CD4-positive, alpha-beta memory T cell (primary cell): ENCODE results near the gene RUNX2. TPM values are rescaled to one million over a fixed set of nuclear protein-coding genes. Genes with fewer than 3 reads are reported as not detected.
A peak's percentile ranks its signal among the peaks of the same experiment; 100 is the strongest.

Source experiments
- CTCF ChIA-PET: fragments of 350-600 bp; sonication (Branson Sonifier 250); formaldehyde crosslinking; loops from one replicate; lab custom pipeline; 2021; ENCODE audit warnings: inconsistent platforms; ENCODE audit not compliant: partially characterized antibody; lab: Charles Lee
- POLR2A ChIA-PET: fragments of 350-600 bp; sonication (Branson Sonifier 250); formaldehyde crosslinking; loops from one replicate; lab custom pipeline; 2021; ENCODE audit not compliant: partially characterized antibody; lab: Charles Lee
- DNase-seq, 5 donors: peaks; one replicate each; pipeline versions ENCODE4 v3.0.0 to v3.0.0-alpha.2; 2020 to 2022; ENCODE audit warnings: mixed read lengths in 1 of 5
- H3K27ac ChIP-seq: one replicate; pipeline ENCODE4 v1.7.0; 2013; ENCODE audit warnings: low read depth, low read length
- H3K27me3 ChIP-seq: 2 replicates; pipeline ENCODE4 v1.7.0; 2013; ENCODE audit warnings: mild to moderate bottlenecking, low read length, moderate library complexity; ENCODE audit not compliant: insufficient read depth
- H3K36me3 ChIP-seq: 2 replicates; pipeline ENCODE4 v1.7.0; 2013; ENCODE audit warnings: mild to moderate bottlenecking, low read length, moderate library complexity; ENCODE audit not compliant: insufficient read depth
- H3K4me1 ChIP-seq: 2 replicates; pipeline ENCODE4 v1.7.0; 2013; ENCODE audit warnings: mild to moderate bottlenecking, low read length, moderate library complexity; ENCODE audit not compliant: insufficient read depth
- H3K4me3 ChIP-seq, 2 donors: one replicate each; pipeline ENCODE4 v1.7.0; 2013; ENCODE audit warnings: low read length in 2 of 2, mild to moderate bottlenecking in 1 of 2
- H3K9me3 ChIP-seq, 2 donors: one replicate each; pipeline ENCODE4 v1.7.0; 2013; ENCODE audit warnings: low read length in 2 of 2, control low read depth in 1 of 2; ENCODE audit not compliant: control insufficient read depth in 1 of 2
- H3K27ac Mint-ChIP-seq, 7 donors: one replicate each; pipeline ENCODE4 v1.8.0; 2020 to 2021; ENCODE audit warnings: mixed read lengths in 7 of 7, mild to moderate bottlenecking in 6 of 7, inconsistent platforms in 3 of 7, moderate library complexity in 3 of 7
- H3K27me3 Mint-ChIP-seq, 2 donors: one replicate each; pipeline ENCODE4 v1.8.0; 2020 to 2021; ENCODE audit warnings: mixed read lengths in 2 of 2
- H3K36me3 Mint-ChIP-seq, 2 donors: one replicate each; pipeline ENCODE4 v1.8.0; 2020 to 2021; ENCODE audit warnings: mixed read lengths in 2 of 2, inconsistent platforms in 1 of 2, mild to moderate bottlenecking in 1 of 2
- H3K4me1 Mint-ChIP-seq, 4 donors: one replicate each; pipeline ENCODE4 v1.8.0; 2020 to 2021; ENCODE audit warnings: mixed read lengths in 4 of 4, mild to moderate bottlenecking in 1 of 4
- H3K4me3 Mint-ChIP-seq, 8 donors: one replicate each; pipeline ENCODE4 v1.8.0; 2020 to 2021; ENCODE audit warnings: mixed read lengths in 8 of 8, mild to moderate bottlenecking in 7 of 8, moderate library complexity in 6 of 8, inconsistent platforms in 3 of 8
- H3K9me3 Mint-ChIP-seq, 8 donors: one replicate each; pipeline ENCODE4 v1.8.0; 2020 to 2021; ENCODE audit warnings: mixed read lengths in 8 of 8, mild to moderate bottlenecking in 5 of 8, inconsistent platforms in 3 of 8, moderate library complexity in 1 of 8
- intact Hi-C: fragments of 100-400 bp; cut with micrococcal nuclease; formaldehyde crosslinking; loops from one replicate; pipeline ENCODE4 v1.15.1; 2023
- polyA plus RNA-seq, 2 donors: library from polyadenylated mRNA; unstranded; fragments of 300-500 nt; fragmentation: Illumina TruSeq; gene quantifications; one replicate each; pipeline ENCODE4 v1.2.3, GENCODE V29; 2021
- total RNA-seq, 2 experiments: library from RNA; stranded (reverse); gene quantifications; one replicate each; pipeline ENCODE4 v1.2.3, GENCODE V29; 2021

The RUNX2 gene
- total and polyA plus RNA-seq, 4 experiments from 2014 or later, result 4.5 to 26.6 (median 23.3) TPM

DNA sequence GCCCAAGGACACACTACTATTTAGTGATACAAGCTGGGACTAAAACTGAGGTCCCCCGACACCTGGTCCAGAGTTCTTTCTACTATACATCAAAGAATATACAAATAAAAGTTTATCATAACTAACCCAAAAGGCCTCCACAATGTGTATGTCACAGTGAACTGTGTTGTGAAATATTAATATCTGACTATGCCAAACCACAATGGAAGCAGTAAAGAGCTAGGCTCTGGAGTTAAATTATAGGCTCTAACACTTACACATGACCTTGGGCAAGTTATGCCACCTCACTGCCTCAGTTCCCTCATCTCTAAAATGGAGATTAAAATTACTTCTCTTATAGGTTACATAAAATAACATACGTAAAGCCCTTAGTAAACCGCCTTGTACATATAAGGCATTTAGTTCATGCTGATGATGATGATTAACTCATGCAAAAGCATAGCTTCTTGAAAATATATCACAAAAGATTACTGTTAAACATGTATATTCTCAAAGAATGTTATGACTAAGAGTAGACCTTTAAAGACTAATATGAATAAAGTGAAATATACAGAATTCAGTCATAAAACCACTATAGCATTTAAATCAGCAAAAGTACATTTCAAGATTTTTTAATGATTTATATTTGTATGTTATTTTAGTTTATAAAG lies 43.9 kb downstream of the RUNX2 start:
- DNase-seq, result no peak
- CTCF ChIA-PET, result interaction anchor here (1.3 kb wide), 1 partner anchor 10 kb away, joined by 5 read pairs; no protein-coding TSS in a partner anchor
- H3K27ac Mint-ChIP-seq, result no peak overlapping the region
- Histone ChIP-seq H3K4me1 (peaks cover 6% of the 10 kb centered on the region), H3K4me3 (no peak overlapping the region), H3K27me3 (no peaks in the 10 kb centered on the region), H3K27ac (no peak overlapping the region), H3K36me3 (no peaks in the 10 kb centered on the region), H3K9me3 (no peaks in the 10 kb centered on the region)
- POLR2A ChIA-PET, result no interaction called here
- no peaks in the 10 kb centered on the region for H3K27me3 Mint-ChIP-seq
- H3K9me3 Mint-ChIP-seq, result no peaks in the 10 kb centered on the region
- intact Hi-C loops, result no loop called here
- H3K36me3 Mint-ChIP-seq, result peaks cover under 1% of the 10 kb centered on the region in 2 donors
- peaks cover 6 to 14% (median 10%) of the 10 kb centered on the region in 4 donors for H3K4me1 Mint-ChIP-seq
- H3K4me3 Mint-ChIP-seq, result no peak overlapping the region

DNA sequence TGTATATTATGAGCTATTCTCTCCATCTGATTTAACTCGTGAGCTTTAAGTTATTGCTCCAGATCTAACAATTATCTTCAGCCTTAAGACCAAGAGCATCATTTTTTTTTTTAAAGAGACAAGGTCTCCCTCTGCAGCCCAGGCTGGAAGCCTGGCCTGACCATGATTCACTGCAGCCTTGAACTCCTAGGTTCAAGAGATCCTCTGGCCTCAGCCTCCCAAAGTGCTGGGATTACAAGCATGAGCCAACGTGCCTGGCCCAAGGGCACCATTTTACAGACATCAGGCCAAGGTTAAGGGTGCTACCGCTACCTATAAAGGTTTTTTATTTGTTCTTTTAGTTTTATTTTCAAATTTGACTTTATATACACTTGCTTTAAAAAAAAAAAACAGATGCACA lies 47.3 kb downstream of the RUNX2 start:
- Mint-ChIP-seq H3K27ac (peak overlapping the region in 2 of 7 donors; percentile 5 to 47), H3K4me3 (no peak overlapping the region)

DNA sequence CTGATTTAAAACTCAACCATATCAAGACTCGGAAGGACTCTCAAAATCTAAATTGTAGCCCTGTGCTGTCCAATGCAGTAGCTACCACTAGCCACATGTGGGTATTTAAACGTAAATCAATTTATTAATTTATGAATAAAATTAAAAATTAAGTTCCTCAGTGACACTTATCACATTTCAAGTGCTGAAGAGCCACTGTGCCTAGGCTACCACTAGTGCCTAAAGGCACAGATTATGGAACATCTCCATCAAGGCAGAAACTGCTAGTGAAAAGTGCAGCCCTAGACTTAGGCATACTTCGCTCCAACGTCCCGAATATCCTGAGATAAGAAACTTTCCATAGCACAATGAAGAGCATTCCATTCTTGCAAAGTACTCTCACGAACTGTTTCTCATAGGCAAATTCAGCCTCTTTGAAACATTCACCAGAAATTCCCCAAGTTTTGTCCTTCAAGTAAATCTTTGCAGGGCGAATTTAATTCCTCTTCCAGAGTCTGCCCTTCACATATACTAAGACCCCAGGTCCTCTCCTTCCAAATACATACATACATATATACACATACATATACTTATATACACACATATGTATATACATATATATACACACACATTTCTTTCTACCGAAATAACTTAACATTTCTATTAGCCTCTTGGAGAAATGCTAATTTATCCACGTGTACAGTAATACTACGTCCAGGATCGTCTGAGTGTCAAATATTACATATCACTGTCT lies 48.3 kb downstream of the RUNX2 start:
- Histone ChIP-seq H3K9me3 (no peaks in the 10 kb centered on the region), H3K4me3 (peak overlapping the region in 1 of 2 donors; percentile 72), H3K27ac (peak overlapping the region; percentile 96), H3K36me3 (no peaks in the 10 kb centered on the region), H3K4me1 (peaks cover 17% of the 10 kb centered on the region), H3K27me3 (no peaks in the 10 kb centered on the region)
- ChIA-PET CTCF (interaction anchor here (1.2 to 2.4 kb wide), 4 partner anchors 10 to 721 kb away, joined by 3 to 17 read pairs (median 9); no protein-coding TSS in a partner anchor), POLR2A (interaction anchor here (0.7 to 2.4 kb wide), 9 partner anchors 10 to 721 kb away, joined by 3 to 44 read pairs (median 5); no protein-coding TSS in a partner anchor)
- Mint-ChIP-seq H3K9me3 (no peaks in the 10 kb centered on the region), H3K36me3 (peaks cover 0 to 8% of the 10 kb centered on the region in 2 donors), H3K4me3 (peak overlapping the region; percentile 93 to 99 (median 96)), H3K27me3 (no peaks in the 10 kb centered on the region), H3K27ac (peak overlapping the region; percentile 95 to 99 (median 98)), H3K4me1 (peaks cover 8 to 30% (median 19%) of the 10 kb centered on the region in 4 donors)
- intact Hi-C loops, result loop anchor here (1.0 kb wide), 1 partner anchor 46 kb away; no protein-coding TSS in a partner anchor
- no peak for DNase-seq

More for the DNA sequence above, 47.3 kb downstream of the RUNX2 start:
- DNase-seq, result no peak
- ChIA-PET CTCF (interaction anchor here (0.6 to 1.5 kb wide), 3 partner anchors 220 to 720 kb away, joined by 3 to 9 read pairs (median 4); no protein-coding TSS in a partner anchor), POLR2A (interaction anchor here (0.7 to 0.8 kb wide), 2 partner anchors 9 to 720 kb away, joined by 3 to 4 read pairs; no protein-coding TSS in a partner anchor)
- Mint-ChIP-seq H3K9me3 (no peaks in the 10 kb centered on the region), H3K27me3 (no peaks in the 10 kb centered on the region), H3K36me3 (peaks cover 0 to 8% of the 10 kb centered on the region in 2 donors), H3K4me1 (peaks cover 8 to 30% (median 19%) of the 10 kb centered on the region in 4 donors)
- H3K4me3 ChIP-seq, result no peak overlapping the region
- no peaks in the 10 kb centered on the region for H3K27me3 ChIP-seq
- H3K4me1 ChIP-seq, result peaks cover 17% of the 10 kb centered on the region
- intact Hi-C loops, result no loop called here
- H3K9me3 ChIP-seq, result no peaks in the 10 kb centered on the region
- H3K27ac ChIP-seq, result no peak overlapping the region
- no peaks in the 10 kb centered on the region for H3K36me3 ChIP-seq

DNA sequence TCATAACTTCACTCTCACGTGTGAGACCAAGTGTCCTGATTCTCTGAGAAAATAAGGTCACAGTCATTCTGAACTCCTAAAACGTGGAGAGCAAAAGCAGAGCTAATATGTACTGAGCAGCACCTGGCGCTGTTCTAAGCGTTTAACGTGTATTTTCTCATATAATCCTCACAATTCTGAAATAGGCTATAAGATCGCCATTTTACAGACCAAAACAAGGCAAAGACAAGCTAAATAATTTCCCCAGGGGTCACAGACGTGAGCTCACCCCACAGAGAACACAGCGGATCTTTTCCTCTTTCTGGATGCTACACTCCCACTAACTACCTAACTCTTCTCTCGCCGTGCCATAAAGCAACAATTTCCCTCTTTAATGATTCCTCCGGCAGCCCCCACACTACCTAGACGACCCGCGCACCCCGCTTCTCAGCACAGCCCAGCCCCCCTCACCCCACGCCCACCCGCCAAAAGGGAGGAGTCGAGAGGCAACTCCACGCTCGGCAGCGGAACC lies 49.0 kb downstream of the RUNX2 start:
- Mint-ChIP-seq H3K9me3 (no peaks in the 10 kb centered on the region), H3K27ac (peak overlapping the region; percentile 95 to 99 (median 98)), H3K27me3 (no peaks in the 10 kb centered on the region), H3K36me3 (peaks cover 0 to 8% of the 10 kb centered on the region in 2 donors), H3K4me3 (peak overlapping the region; percentile 93 to 99 (median 96)), H3K4me1 (peaks cover 8 to 30% (median 19%) of the 10 kb centered on the region in 4 donors)
- intact Hi-C loops, result loop anchor here (1.0 kb wide), 1 partner anchor 45 kb away; no protein-coding TSS in a partner anchor
- H3K27ac ChIP-seq, result peak overlapping the region; percentile 96
- POLR2A ChIA-PET, result interaction anchor here (0.7 to 2.4 kb wide), 9 partner anchors 44 to 444 kb away, joined by 3 to 44 read pairs (median 5); no protein-coding TSS in a partner anchor
- no peaks in the 10 kb centered on the region for H3K36me3 ChIP-seq
- no peaks in the 10 kb centered on the region for H3K9me3 ChIP-seq
- no peaks in the 10 kb centered on the region for H3K27me3 ChIP-seq
- H3K4me1 ChIP-seq, result peaks cover 17% of the 10 kb centered on the region
- H3K4me3 ChIP-seq, result peak overlapping the region; percentile 72 to 96
- CTCF ChIA-PET, result interaction anchor here (1.1 to 2.4 kb wide), 8 partner anchors 11 to 946 kb away, joined by 3 to 17 read pairs (median 4); no protein-coding TSS in a partner anchor
- DNase-seq, result peak in 1 of 5 donors; percentile 86

DNA sequence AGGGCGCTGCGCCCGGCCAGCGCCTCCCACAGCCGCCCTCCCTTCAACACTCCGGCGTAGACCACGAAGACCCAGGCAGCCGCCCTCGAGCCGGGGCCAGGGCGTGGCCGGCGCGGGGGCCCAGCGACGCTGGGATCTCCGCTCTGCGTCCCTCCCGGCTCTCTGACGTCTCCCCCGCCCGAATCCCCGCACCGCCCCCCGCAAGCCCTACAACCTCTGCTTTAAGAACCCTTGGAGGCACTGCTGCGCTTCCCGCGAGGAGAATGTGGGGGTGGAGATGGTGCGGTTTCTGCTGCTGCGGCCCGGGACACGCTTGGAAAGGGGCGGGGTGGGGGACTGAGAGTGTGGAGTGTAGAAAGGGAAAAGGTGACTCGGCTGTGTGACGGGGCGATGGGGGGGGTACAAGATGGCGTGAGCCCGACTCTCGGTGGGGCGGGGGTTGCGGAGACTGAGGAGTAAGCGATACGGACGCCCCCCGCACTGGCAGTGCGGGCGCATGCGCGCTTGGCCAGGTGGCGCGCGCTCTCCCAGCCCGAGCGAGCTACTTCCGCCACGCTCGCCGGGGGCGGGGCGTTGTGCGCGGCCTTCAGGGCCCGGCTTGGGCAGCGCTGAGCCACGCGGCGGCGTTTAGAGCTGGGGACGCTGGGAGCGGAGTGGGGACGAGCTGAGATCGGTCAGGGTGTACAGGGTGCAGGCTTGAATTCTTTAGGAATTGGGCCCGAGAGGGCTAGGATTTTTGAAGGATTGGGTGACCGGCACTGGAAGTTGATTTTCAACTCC lies 49.6 kb downstream of the RUNX2 start, which contains the start of gene SUPT3H:
Gene SUPT3H, minus strand, starts transcription at position 381 of the 780 bp plus-strand sequence.
- intact Hi-C loops, result loop anchor here (1.0 to 2.0 kb wide), 6 partner anchors 45 to 722 kb away; no protein-coding TSS in a partner anchor
- no peaks in the 10 kb centered on the region for H3K27me3 Mint-ChIP-seq
- peak; percentile 88 to 96 (median 90) for DNase-seq
- Histone ChIP-seq H3K36me3 (no peaks in the 10 kb centered on the region), H3K9me3 (no peaks in the 10 kb centered on the region), H3K27ac (peak within 1 kb of the TSS; percentile 96), H3K27me3 (no peaks in the 10 kb centered on the region), H3K4me3 (peak within 1 kb of the TSS; percentile 72 to 96), H3K4me1 (peaks cover 17% of the 10 kb centered on the region)
- H3K36me3 Mint-ChIP-seq, result peaks cover 0 to 8% of the 10 kb centered on the region in 2 donors
- peak within 1 kb of the TSS; percentile 93 to 99 (median 96) for H3K4me3 Mint-ChIP-seq
- H3K4me1 Mint-ChIP-seq, result peaks cover 8 to 30% (median 19%) of the 10 kb centered on the region in 4 donors
- ChIA-PET CTCF (interaction anchor here (0.6 to 2.4 kb wide), 16 partner anchors 12 to 946 kb away, joined by 3 to 29 read pairs (median 3); no protein-coding TSS in a partner anchor), POLR2A (interaction anchor here (0.7 to 2.4 kb wide), 26 partner anchors 8 to 752 kb away, joined by 3 to 44 read pairs (median 4); partner anchors contain the start of gene ENPP4)
- H3K9me3 Mint-ChIP-seq, result no peaks in the 10 kb centered on the region
- peak within 1 kb of the TSS; percentile 95 to 99 (median 98) for H3K27ac Mint-ChIP-seq
